Measurements from ENCODE around the gene CLASP1. TPM values are rescaled to one million over a fixed set of nuclear protein-coding genes. Genes with fewer than 3 reads are reported as not detected.

The CLASP1 gene
- total RNA-seq, 2 experiments from 2014 or later, result 62.3 to 76.1 TPM

DNA sequence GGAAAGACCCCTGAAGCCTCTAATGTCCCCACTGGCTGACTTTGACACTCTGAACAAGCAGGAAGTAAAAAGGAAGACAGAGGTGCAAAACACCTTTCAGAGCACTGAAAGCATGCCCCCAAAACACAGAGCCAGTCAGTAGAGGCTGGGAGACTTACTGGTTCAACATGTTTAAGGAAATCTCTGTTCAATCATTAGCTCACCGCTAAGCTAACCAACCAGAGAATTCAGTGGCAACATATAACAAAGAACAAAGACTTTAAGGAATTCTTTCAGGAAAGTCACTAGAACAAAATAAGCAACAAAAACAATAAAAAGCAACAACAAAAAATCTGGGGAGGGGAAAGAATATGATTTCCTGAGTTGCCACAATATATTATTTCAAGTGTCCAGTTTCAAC is 142.6 kb downstream of the CLASP1 start:
- H3K9me3 Mint-ChIP-seq (ENCODE audit: low read depth), result no peaks in the 10 kb centered on the region
- no peak for ATAC-seq

DNA sequence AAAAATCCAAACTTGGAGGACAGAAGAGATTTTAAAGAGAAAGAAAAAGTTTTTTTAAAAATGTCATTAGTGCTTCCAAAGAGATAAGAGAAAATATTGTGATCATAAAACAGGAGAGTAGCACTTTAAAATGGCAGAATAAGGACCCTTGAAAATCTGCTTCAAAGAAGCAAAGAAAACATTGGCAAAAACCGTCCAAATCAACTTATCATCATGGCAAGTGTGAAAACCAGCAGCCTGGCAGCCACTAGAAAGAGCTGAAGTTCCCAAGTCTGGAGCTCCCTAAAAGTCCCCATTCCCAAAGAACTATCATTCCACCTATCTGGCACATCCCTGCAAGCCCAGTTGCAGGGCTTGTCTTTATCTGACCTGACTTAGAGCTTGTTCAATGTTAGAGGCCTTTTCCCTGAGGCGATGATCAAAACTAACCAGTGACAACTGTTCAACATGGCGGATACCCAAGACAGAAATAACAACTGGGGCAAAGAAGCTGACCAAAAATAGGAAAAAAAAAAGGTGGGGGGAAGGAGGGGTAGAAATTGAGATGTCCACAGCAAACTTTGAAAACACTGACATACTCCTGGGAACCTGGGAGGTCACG is 143.2 kb downstream of the CLASP1 start:
- Mint-ChIP-seq H3K27ac (no peak overlapping the region), H3K36me3 (peaks cover 64% of the 10 kb centered on the region)

More for the DNA sequence above, 142.6 kb downstream of the CLASP1 start:
- no peaks in the 10 kb centered on the region for H3K27me3 Mint-ChIP-seq
- no peak overlapping the region for H3K27ac Mint-ChIP-seq
- H3K4me1 Mint-ChIP-seq, result peaks cover 9% of the 10 kb centered on the region
- H3K4me3 Mint-ChIP-seq, result no peak overlapping the region
- DNase-seq, result no peak
- peaks cover 62% of the 10 kb centered on the region for H3K36me3 Mint-ChIP-seq
- CTCF ChIA-PET, result interaction anchor here (1.2 kb wide), 1 partner anchor 11 kb away, joined by 4 read pairs; no protein-coding TSS in a partner anchor

DNA sequence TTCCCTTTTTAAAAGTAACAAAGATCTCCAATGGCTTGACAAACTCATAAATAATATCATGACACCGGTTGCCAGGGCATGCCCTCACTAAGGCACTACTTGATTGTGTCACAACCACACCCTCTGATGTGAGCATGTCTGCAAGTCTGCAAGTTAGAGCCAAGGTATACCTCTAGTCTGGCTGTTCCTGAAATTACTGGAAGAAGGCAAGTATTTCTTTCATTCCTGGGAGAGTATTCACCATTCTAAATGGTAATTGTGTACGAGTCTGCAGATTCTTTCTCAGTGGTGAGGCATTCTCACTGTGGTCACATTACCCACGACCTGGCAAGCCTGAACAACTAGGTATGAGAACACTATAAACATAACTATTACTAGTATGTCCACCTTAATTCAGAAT is 144.3 kb downstream of the CLASP1 start:
- ATAC-seq (no peak), DNase-seq (no peak)
- Mint-ChIP-seq H3K4me1 (peaks cover 15% of the 10 kb centered on the region), H3K36me3 (peaks cover 66% of the 10 kb centered on the region), H3K4me3 (no peak overlapping the region), H3K9me3 (ENCODE audit: low read depth) (peaks cover under 1% of the 10 kb centered on the region), H3K27me3 (no peaks in the 10 kb centered on the region), H3K27ac (no peak overlapping the region)
- CTCF ChIA-PET, result no interaction called here

More for the DNA sequence above, 143.2 kb downstream of the CLASP1 start:
- H3K4me1 Mint-ChIP-seq, result peaks cover 11% of the 10 kb centered on the region
- no peaks in the 10 kb centered on the region for H3K27me3 Mint-ChIP-seq
- no peaks in the 10 kb centered on the region for H3K9me3 Mint-ChIP-seq (ENCODE audit: low read depth)
- no peak overlapping the region for H3K4me3 Mint-ChIP-seq
- DNase-seq (no peak), ATAC-seq (no peak)
- CTCF ChIA-PET, result interaction anchor here (1.2 kb wide), 1 partner anchor 11 kb away, joined by 4 read pairs; no protein-coding TSS in a partner anchor

DNA sequence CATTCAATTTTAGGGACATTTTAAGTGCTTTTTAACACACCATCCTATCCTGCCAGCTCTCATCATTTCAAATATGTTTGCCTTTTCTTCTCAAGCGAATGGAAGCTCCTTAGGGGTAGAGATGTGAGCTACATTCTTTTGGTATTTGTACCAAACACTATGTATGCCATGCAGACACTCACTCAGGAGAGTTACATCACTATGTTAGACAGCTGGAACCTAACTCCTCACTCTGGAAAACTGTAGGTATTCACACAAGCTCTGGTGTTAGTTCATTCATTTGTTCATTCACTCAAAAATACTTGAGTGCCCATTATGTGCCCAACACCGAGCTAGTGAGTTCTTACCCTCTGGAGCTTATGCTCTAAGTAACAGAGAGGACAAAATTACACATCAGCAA is 144.9 kb downstream of the CLASP1 start:
- H3K9me3 Mint-ChIP-seq (ENCODE audit: low read depth), result peaks cover 3% of the 10 kb centered on the region
- H3K36me3 Mint-ChIP-seq, result peaks cover 68% of the 10 kb centered on the region
- H3K27me3 Mint-ChIP-seq, result no peaks in the 10 kb centered on the region
- DNase-seq (no peak), ATAC-seq (no peak)
- H3K4me3 Mint-ChIP-seq, result no peak overlapping the region
- H3K27ac Mint-ChIP-seq, result no peak overlapping the region
- peaks cover 17% of the 10 kb centered on the region for H3K4me1 Mint-ChIP-seq
- CTCF ChIA-PET, result no interaction called here

DNA sequence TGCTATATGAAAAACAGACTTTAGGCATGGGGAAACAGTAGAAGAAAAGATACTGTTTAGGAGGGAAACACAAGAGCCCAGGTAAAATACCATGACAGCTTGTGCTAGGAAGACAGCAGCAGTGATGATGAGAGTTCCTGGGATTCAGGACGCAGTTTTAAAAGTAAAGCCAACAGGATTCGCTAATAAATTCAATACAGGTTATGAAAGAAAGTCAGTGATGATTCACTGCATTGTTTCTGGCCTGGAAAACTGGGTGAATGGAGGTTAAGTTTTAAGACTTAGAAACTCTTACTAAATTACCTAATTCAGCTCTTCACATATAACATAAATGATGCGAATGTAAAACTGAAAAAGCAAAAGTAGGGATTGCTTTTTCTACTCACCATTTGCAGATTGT is 146.5 kb downstream of the CLASP1 start:
- DNase-seq (no peak), ATAC-seq (no peak)
- no peak overlapping the region for H3K4me3 Mint-ChIP-seq
- peaks cover 3% of the 10 kb centered on the region for H3K9me3 Mint-ChIP-seq (ENCODE audit: low read depth)
- no peaks in the 10 kb centered on the region for H3K27me3 Mint-ChIP-seq
- H3K27ac Mint-ChIP-seq, result no peak overlapping the region
- H3K36me3 Mint-ChIP-seq, result peaks cover 70% of the 10 kb centered on the region
- H3K4me1 Mint-ChIP-seq, result peaks cover 19% of the 10 kb centered on the region
- CTCF ChIA-PET, result no interaction called here

DNA sequence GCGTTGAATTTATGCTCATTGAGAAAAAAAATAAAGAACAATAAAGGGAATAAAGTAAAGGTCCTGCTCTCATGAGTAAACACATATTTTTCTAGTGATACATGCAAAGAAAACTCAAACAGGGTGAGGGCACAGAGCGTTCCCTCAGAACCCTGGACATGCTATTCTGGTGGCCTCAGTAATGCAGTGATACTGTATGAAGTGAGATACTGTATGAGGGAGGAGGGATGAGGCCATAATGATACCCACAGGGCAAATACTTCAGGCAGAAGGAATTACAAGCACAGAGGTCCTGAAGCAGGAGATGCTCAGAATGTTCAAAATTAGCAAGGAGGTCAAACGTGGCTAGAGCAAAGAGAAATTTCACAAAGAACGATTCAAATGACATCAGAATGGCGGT is 147.0 kb downstream of the CLASP1 start:
- H3K9me3 Mint-ChIP-seq (ENCODE audit: low read depth), result peaks cover 3% of the 10 kb centered on the region
- DNase-seq (no peak), ATAC-seq (no peak)
- no peak overlapping the region for H3K4me3 Mint-ChIP-seq
- H3K27me3 Mint-ChIP-seq, result no peaks in the 10 kb centered on the region
- CTCF ChIA-PET, result no interaction called here
- H3K4me1 Mint-ChIP-seq, result peaks cover 19% of the 10 kb centered on the region
- H3K27ac Mint-ChIP-seq, result no peak overlapping the region
- peaks cover 66% of the 10 kb centered on the region for H3K36me3 Mint-ChIP-seq

DNA sequence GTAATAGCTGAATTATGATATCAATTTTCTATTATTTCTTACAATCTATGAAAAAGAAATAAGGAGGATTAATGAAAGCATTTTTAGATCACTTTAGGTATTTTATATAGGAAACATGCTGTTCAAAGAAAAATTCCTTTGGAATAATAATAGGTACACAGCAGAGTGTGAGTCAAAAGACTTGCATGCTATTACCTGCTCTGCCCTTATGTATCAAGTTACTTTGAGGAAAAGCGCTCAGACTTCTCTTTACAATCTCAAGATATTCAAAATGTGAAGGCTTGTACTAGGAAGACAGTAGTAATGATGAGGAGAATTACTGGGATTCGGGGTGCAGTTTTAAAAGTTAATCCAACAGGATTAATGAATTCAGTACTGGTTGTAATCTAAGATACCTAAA is 147.7 kb downstream of the CLASP1 start:
- CTCF ChIA-PET, result interaction anchor here (0.9 to 1.0 kb wide), 2 partner anchors 17 to 59 kb away, joined by 3 read pairs; no protein-coding TSS in a partner anchor
- Mint-ChIP-seq H3K4me1 (peaks cover 19% of the 10 kb centered on the region), H3K27ac (no peak overlapping the region), H3K36me3 (peaks cover 62% of the 10 kb centered on the region), H3K9me3 (ENCODE audit: low read depth) (peaks cover 3% of the 10 kb centered on the region), H3K27me3 (no peaks in the 10 kb centered on the region), H3K4me3 (no peak overlapping the region)
- no peak for ATAC-seq
- DNase-seq, result no peak

DNA sequence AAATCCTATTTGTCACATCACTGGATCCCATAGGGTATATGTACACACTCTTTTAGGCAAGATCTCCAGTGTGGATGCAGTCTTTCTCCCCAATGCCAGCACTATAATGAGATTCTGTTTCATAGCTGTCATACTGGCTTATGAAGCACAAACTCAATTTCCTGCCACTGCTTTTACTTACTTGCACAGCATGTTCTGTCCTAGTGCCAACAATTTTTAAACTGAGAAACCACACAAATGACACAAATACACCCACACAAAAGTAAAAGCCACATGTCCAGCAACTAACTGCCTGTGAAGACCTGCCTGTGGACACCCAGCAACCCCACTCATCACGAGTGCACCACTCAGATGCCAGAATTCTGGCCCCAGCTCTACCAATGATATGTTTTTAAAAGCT is 148.2 kb downstream of the CLASP1 start:
- Mint-ChIP-seq H3K4me3 (no peak overlapping the region), H3K27ac (peak overlapping the region; percentile 26), H3K9me3 (ENCODE audit: low read depth) (peaks cover 3% of the 10 kb centered on the region), H3K27me3 (no peaks in the 10 kb centered on the region), H3K4me1 (peaks cover 19% of the 10 kb centered on the region), H3K36me3 (peaks cover 58% of the 10 kb centered on the region)
- no peak for DNase-seq
- CTCF ChIA-PET, result interaction anchor here (0.9 to 1.0 kb wide), 2 partner anchors 17 to 59 kb away, joined by 3 read pairs; no protein-coding TSS in a partner anchor
- no peak for ATAC-seq

DNA sequence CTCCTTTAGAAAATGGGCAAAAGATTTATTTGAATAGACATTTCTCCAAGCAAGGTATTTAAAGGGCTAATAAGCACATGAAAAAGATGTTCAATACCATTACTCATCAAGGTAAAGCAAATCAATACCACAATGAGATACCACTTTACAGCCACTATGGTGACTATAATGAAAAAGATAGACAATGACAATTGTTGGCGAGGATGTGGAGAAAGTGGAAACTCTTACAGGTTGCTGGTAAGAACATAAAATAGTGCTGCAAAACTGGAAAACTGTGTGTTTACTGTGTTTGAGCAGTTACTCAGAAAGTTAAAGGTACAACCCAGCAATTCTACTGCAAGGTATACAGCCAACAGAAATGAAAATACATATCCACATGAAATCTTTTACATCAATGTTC is 150.5 kb downstream of the CLASP1 start:
- Mint-ChIP-seq H3K4me3 (no peak overlapping the region), H3K4me1 (peaks cover 10% of the 10 kb centered on the region), H3K36me3 (peaks cover 56% of the 10 kb centered on the region), H3K27ac (no peak overlapping the region), H3K27me3 (no peaks in the 10 kb centered on the region), H3K9me3 (ENCODE audit: low read depth) (peaks cover 3% of the 10 kb centered on the region)
- no peak for DNase-seq
- CTCF ChIA-PET, result no interaction called here
- no peak for ATAC-seq

DNA sequence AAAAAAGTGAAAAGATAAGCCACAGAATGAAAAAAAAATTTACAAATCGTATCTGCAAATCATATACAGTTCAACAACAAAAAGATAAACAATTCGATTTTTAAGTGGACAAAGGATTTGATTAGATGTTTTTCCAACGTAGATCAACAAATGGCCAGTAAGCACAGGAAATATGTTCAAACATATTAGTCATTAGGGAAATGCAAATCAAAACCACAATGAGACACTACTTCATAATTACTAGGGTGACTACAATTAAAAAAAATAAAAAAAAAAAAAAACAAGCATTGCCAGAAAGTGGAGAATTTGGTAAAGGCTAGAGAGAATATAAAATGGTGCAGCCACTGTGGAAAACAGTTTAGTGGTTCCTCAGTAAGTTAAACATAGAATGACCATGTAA is 156.9 kb downstream of the CLASP1 start:
- H3K36me3 Mint-ChIP-seq, result peaks cover 22% of the 10 kb centered on the region
- CTCF ChIA-PET, result interaction anchor here (1.2 kb wide), 1 partner anchor 10 kb away, joined by 3 read pairs; no protein-coding TSS in a partner anchor
- no peak for DNase-seq
- no peaks in the 10 kb centered on the region for H3K27me3 Mint-ChIP-seq
- H3K27ac Mint-ChIP-seq, result no peak overlapping the region
- H3K9me3 Mint-ChIP-seq (ENCODE audit: low read depth), result no peaks in the 10 kb centered on the region
- peaks cover 18% of the 10 kb centered on the region for H3K4me1 Mint-ChIP-seq
- H3K4me3 Mint-ChIP-seq, result no peak overlapping the region
- no peak for ATAC-seq

DNA sequence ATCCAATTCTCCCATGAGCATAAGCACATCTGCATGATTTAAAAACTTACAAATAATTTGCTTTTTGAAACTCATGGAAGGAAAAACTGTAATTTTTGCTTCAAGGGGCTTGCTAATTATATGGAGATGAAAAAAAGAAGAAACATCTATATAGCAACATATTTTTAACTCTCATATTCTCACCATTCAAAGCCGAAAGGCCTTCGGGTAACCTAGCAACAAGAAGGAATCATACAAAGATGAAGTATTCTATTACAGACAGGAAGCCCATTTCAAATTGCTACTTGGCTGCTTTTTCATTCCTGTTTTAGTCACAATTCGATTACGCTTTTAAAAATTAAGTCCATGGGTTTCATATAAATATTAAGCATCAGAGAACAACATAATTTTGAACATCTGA is 157.7 kb downstream of the CLASP1 start:
- peaks cover 18% of the 10 kb centered on the region for H3K4me1 Mint-ChIP-seq
- CTCF ChIA-PET, result interaction anchor here (1.2 kb wide), 1 partner anchor 9 kb away, joined by 3 read pairs; no protein-coding TSS in a partner anchor
- H3K9me3 Mint-ChIP-seq (ENCODE audit: low read depth), result no peaks in the 10 kb centered on the region
- H3K27me3 Mint-ChIP-seq, result no peaks in the 10 kb centered on the region
- ATAC-seq (no peak), DNase-seq (no peak)
- H3K36me3 Mint-ChIP-seq, result peaks cover 20% of the 10 kb centered on the region
- no peak overlapping the region for H3K27ac Mint-ChIP-seq
- no peak overlapping the region for H3K4me3 Mint-ChIP-seq

DNA sequence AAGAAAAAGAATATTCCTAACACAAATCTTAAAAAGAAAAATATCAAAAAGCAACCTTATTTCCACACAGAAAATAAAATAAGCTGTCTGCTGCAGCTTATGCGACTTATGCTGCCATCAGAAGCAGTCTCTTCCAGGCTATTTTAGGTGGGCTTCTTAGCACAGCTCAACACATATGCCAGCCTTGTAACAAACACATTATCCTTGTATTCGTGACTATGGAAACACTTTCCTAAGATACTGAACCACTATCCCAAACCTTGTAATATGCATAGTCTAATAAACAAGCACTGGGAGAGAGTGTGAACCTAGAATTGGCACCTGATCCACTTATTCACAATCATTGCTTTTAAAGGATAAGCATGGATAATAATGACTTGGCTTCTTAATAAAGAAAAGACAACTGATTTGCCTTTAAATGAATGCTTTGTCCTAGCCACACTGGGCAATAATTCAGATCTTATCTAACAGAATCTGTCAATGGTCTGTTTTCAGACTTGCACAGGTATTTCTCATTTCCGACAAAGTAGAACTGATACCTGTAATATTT is 158.6 kb downstream of the CLASP1 start:
- DNase-seq (no peak), ATAC-seq (no peak)
- Mint-ChIP-seq H3K27ac (no peak overlapping the region), H3K27me3 (no peaks in the 10 kb centered on the region), H3K4me1 (peaks cover 20% of the 10 kb centered on the region), H3K9me3 (ENCODE audit: low read depth) (no peaks in the 10 kb centered on the region), H3K36me3 (peaks cover 17% of the 10 kb centered on the region), H3K4me3 (no peak overlapping the region)
- CTCF ChIA-PET, result no interaction called here

DNA sequence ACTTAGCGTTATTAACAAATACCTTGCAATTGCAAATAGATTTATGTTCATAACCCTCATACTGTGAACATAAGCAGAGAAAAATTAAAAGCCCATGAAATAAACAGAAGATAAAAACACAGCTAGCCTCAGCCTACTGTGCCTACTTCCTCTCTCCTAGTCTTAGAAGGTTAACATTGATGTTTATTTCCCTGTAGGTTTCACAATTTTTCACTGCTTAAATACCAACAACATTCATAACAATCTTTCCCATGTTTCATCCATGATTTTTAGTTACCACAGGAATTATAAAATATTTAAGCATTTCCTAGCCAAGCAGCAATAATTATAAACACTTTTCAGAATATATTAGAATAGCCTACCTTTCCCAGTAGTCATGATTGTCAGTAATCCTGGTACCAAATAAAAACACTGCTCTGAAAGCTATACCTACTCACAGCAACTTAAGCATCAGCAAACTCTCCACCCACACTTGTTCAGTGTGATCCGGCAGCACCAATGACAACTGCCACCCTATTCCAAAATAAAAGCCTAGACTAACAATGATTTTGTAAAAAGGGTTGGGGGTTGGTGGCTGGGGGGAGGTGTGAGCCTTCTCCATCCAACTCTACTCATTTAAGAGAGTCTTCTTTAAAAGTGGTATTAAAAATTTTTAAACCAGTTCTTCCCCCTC is 159.2 kb downstream of the CLASP1 start:
- no peak overlapping the region for H3K4me3 Mint-ChIP-seq
- ATAC-seq, result no peak
- peaks cover 17% of the 10 kb centered on the region for H3K36me3 Mint-ChIP-seq
- peaks cover 20% of the 10 kb centered on the region for H3K4me1 Mint-ChIP-seq
- no peak for DNase-seq
- no peaks in the 10 kb centered on the region for H3K27me3 Mint-ChIP-seq
- CTCF ChIA-PET, result no interaction called here
- no peak overlapping the region for H3K27ac Mint-ChIP-seq
- no peaks in the 10 kb centered on the region for H3K9me3 Mint-ChIP-seq (ENCODE audit: low read depth)

DNA sequence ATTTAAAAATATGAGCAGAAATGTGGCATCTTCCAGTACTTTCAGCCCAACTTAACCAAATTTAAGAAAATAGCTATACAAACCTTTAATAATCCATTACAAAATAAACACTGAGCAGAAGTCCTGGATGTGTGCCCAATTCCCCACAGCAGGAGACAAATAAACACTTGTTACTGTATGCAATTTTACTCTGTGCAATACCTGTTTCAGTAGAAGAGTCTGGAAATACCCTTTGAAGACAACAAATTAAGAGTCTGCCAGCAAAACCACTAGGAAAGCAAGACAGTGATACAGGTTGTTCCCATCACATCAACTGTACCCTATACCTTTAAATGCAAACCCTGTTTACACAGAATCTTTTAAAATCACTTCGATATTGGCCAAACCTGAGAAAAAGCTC is 160.0 kb downstream of the CLASP1 start:
- H3K36me3 Mint-ChIP-seq, result peaks cover 19% of the 10 kb centered on the region
- H3K4me1 Mint-ChIP-seq, result peaks cover 20% of the 10 kb centered on the region
- ATAC-seq, result no peak
- H3K27ac Mint-ChIP-seq, result no peak overlapping the region
- CTCF ChIA-PET, result no interaction called here
- H3K4me3 Mint-ChIP-seq, result no peak overlapping the region
- no peaks in the 10 kb centered on the region for H3K27me3 Mint-ChIP-seq
- no peak for DNase-seq
- no peaks in the 10 kb centered on the region for H3K9me3 Mint-ChIP-seq (ENCODE audit: low read depth)
